Parathyroid adenoma (tissue), 2 donors: ENCODE results near the gene DOK1.

ENCODE experiments used
- H2AFZ ChIP-seq: fragments of 300-600 bp; sonication (generic); one replicate; pipeline ENCODE4 v1.7.0; 2017; ENCODE audit warnings: antibody characterized with exemption, mild to moderate bottlenecking
- H3K27ac ChIP-seq: fragments of 300-600 bp; sonication (generic); one replicate; pipeline ENCODE4 v1.7.0; 2017
- H3K27me3 ChIP-seq: fragments of 300-600 bp; sonication (generic); one replicate; pipeline ENCODE4 v1.7.0; 2017; ENCODE audit warnings: low read length; ENCODE audit not compliant: control insufficient read depth, insufficient read depth
- H3K36me3 ChIP-seq: fragments of 300-600 bp; sonication (generic); one replicate; pipeline ENCODE4 v1.7.0; 2017; ENCODE audit warnings: low read length; ENCODE audit not compliant: control insufficient read depth, insufficient read depth
- H3K4me1 ChIP-seq: fragments of 300-600 bp; sonication (generic); one replicate; pipeline ENCODE4 v1.7.0; 2017; ENCODE audit warnings: control low read depth
- H3K4me2 ChIP-seq: fragments of 300-600 bp; sonication (generic); one replicate; pipeline ENCODE4 v1.7.0; 2017; ENCODE audit warnings: low read length
- H3K4me3 ChIP-seq: fragments of 300-600 bp; sonication (generic); one replicate; pipeline ENCODE4 v1.7.0; 2017; ENCODE audit warnings: low read depth, low read length
- H3K79me2 ChIP-seq: fragments of 300-600 bp; sonication (generic); one replicate; pipeline ENCODE4 v1.7.0; 2017; ENCODE audit warnings: control low read depth
- H3K9ac ChIP-seq: fragments of 300-600 bp; sonication (generic); one replicate; pipeline ENCODE4 v1.7.0; 2017; ENCODE audit warnings: mild to moderate bottlenecking
- H3K9me3 ChIP-seq: fragments of 300-600 bp; sonication (generic); one replicate; pipeline ENCODE4 v1.7.0; 2017; ENCODE audit warnings: low read length; ENCODE audit not compliant: control insufficient read depth
- TF ChIP-seq, protein P1 (sequence below): fragments of 300-600 bp; sonication (generic); IDR thresholded peaks from one replicate; pipeline ENCODE4 v1.7.0; 2017; ENCODE audit warnings: antibody characterized with exemption, mild to moderate bottlenecking
- donor health status: primary hyperparathyroidism.

The DOK1 gene

DNA sequence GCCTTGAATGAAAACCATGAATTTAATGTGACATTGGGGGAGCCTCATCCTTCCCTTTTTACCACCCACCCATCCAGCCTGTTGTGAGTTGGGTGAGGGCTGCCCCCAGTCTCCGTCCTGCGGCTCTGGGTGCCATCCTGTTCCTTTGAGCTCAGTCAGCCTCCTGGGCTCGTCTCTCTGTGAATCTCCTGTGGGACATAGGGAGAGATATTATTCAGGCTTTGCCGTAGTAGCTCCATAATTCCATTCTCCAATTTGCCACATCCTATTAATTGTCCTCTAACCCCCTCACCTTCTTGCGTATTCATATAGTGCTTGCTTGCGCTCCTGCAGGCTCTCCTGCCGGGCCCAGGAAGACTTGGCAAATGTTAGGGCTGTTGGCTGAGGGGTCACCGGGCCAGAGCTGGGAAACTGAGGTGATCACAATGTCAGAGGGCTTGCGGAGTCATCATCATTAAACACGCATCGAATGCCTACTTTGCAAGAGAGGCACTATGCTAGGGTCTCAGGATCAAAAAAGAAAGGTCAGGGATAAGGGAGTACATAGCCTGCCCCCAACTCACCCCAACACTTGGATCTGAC lies 27.8 kb upstream of the DOK1 start:
- Histone ChIP-seq H3K27me3 (no peaks in the 10 kb centered on the region), H3K27ac (no peak overlapping the region), H3K4me3 (no peak overlapping the region), H3K9me3 (no peaks in the 10 kb centered on the region), H3K9ac (no peak overlapping the region), H3K4me2 (no peak overlapping the region), H2AFZ (no peak overlapping the region), H3K36me3 (no peaks in the 10 kb centered on the region), H3K4me1 (peaks cover 5% of the 10 kb centered on the region), H3K79me2 (peaks cover 7% of the 10 kb centered on the region)
- TF ChIP-seq, protein P1, sequence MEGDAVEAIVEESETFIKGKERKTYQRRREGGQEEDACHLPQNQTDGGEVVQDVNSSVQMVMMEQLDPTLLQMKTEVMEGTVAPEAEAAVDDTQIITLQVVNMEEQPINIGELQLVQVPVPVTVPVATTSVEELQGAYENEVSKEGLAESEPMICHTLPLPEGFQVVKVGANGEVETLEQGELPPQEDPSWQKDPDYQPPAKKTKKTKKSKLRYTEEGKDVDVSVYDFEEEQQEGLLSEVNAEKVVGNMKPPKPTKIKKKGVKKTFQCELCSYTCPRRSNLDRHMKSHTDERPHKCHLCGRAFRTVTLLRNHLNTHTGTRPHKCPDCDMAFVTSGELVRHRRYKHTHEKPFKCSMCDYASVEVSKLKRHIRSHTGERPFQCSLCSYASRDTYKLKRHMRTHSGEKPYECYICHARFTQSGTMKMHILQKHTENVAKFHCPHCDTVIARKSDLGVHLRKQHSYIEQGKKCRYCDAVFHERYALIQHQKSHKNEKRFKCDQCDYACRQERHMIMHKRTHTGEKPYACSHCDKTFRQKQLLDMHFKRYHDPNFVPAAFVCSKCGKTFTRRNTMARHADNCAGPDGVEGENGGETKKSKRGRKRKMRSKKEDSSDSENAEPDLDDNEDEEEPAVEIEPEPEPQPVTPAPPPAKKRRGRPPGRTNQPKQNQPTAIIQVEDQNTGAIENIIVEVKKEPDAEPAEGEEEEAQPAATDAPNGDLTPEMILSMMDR = no peak

DNA sequence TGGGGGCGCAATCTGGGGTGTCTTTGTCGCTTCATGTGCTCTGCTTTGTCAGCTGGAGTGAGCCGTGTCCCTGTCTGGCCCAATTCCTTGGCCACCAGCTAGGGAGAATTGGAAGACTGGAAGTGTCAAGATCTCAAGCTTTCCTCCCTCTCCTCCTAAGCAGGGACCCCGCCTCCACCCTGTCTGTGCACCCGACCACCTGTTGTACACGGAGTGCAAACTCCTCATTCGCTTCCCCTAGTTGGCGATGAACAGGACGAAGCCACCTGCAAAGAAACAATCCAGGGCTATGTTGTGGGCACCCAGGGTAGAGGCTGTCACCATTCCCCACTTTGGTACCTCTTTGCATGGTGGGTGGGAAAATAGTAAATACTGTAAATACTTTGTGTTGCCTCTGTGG lies 26.8 kb upstream of the DOK1 start:
- H3K4me2 ChIP-seq = no peak overlapping the region
- TF ChIP-seq, protein P1 = no peak
- no peak overlapping the region for H3K27ac ChIP-seq
- H3K36me3 ChIP-seq = no peaks in the 10 kb centered on the region
- peaks cover 5% of the 10 kb centered on the region for H3K4me1 ChIP-seq
- no peaks in the 10 kb centered on the region for H3K27me3 ChIP-seq
- no peak overlapping the region for H3K9ac ChIP-seq
- H3K4me3 ChIP-seq = no peak overlapping the region
- no peaks in the 10 kb centered on the region for H3K9me3 ChIP-seq
- H2AFZ ChIP-seq = no peak overlapping the region
- peaks cover 7% of the 10 kb centered on the region for H3K79me2 ChIP-seq

DNA sequence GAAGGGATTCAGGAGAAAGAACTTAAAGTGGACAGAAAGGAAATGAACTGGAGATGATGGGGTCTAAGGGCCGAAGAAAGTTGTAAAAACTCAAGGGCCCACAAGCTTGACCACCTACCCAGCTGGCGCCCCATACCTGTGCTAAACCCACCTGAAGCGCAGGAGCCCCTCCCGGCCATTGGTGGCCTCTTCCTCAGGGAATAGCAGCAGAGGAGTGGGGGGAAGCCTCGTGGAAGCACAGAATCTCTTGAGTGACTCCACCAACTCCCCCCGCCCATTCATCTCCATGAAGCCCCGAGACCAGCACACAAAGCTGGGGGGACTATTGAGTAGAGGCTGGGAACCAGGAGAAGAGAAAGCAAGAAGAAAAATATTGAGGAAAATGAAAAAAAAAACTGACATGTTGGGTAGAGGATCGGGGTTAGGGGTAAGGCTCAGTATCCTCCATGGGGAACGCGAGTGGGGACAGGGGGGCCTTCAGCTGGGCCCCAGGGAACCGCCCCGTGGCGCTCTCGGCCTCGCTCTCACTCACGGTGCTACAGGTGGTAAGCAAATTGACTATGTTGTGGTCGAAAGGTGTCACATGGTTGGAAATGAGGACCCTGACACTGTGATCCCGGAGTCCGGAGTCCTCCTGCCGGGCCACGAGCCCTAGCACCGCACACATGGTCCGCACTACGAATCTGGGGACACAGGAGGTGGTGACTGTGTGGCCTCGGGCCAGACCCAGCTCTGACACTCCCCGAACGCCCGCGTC lies 25.7 kb upstream of the DOK1 start:
- peak overlapping the region; percentile 78 for H3K9ac ChIP-seq
- no peaks in the 10 kb centered on the region for H3K36me3 ChIP-seq
- H3K4me3 ChIP-seq = peak overlapping the region; percentile 83
- peak overlapping the region; percentile 100 for H3K4me2 ChIP-seq
- peaks cover 7% of the 10 kb centered on the region for H3K79me2 ChIP-seq
- TF ChIP-seq, protein P1 = no peak
- H2AFZ ChIP-seq = peak overlapping the region; percentile 97
- H3K27ac ChIP-seq = peak overlapping the region; percentile 82
- peaks cover 5% of the 10 kb centered on the region for H3K4me1 ChIP-seq
- no peaks in the 10 kb centered on the region for H3K9me3 ChIP-seq
- H3K27me3 ChIP-seq = no peaks in the 10 kb centered on the region

DNA sequence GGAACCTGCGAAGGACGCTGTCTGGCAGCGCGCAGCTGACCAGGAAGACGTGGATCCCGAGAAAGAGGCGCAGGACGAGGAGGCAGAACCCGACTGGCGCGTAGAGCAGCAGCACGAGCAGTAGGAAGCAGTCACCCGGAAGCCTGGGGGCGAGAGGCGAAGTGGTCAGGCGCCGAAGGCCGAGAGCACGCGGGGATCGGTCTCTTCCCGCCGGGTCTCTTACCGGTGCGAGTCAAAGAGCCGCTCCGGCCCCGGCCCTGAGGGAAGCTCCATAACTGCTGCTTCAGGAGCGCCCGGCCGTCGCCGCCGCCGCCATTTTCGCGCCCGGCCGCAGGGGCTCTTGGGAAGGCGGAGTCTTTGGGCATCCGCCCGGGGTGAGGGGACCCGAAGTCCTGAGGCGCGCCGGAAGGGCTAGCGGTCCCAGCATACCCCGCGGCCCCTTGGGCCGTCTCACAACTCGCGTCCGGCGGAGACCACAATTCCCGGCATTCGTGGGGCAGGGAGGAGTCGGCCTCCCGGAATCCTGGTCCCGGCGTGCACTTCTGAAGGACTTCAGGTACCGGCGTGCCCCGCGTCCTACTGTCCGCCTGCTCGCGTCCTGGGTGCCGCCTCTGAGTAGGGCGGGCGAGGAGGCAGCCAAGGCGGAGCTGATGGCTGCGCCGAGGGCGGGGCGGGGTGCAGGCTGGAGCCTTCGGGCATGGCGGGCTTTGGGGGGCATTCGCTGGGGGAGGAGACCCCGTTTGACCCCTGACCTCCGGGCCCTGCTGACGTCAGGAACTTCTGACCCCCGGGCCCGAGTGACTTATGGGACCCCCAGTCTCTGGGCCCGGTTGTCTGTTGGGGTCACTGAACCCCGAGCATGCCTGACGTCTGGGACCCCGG lies 24.9 kb upstream of the DOK1 start, which contains the start of the genes AUP1 and HTRA2:
TSS of gene AUP1 (minus strand) at position 350 of the 882 bp plus-strand sequence. CDS start at position 273, 77 bp downstream.
TSS of gene HTRA2 (plus strand) at position 577 of the 882 bp plus-strand sequence. CDS start at position 651, 74 bp downstream.
- Histone ChIP-seq H3K9me3 (no peaks in the 10 kb centered on the region), H3K36me3 (no peaks in the 10 kb centered on the region), H3K4me3 (peak within 1 kb of the TSS; percentile 83), H3K27me3 (no peaks in the 10 kb centered on the region), H2AFZ (peak within 1 kb of the TSS; percentile 97), H3K27ac (peak within 1 kb of the TSS; percentile 82), H3K79me2 (peaks cover 7% of the 10 kb centered on the region), H3K4me2 (peak within 1 kb of the TSS; percentile 100), H3K4me1 (peaks cover 5% of the 10 kb centered on the region), H3K9ac (peak within 1 kb of the TSS; percentile 78)
- TF ChIP-seq, protein P1 = no peak
